Pons (tissue), 1 donor: ENCODE data around the gene RPS23.

Experiments used
- DNase-seq: peaks from one replicate; pipeline ENCODE4 v3.0.0-alpha.2; 2016; ENCODE audit warnings: low spot score

Gene RPS23

GRCh38 chr5:82244854-82245635 is 33.1 kb downstream of the RPS23 start:
- DNase-seq, result peak; percentile 54

GRCh38 chr5:82244151-82244550 is 34.0 kb downstream of the RPS23 start:
- no peak for DNase-seq

DNA sequence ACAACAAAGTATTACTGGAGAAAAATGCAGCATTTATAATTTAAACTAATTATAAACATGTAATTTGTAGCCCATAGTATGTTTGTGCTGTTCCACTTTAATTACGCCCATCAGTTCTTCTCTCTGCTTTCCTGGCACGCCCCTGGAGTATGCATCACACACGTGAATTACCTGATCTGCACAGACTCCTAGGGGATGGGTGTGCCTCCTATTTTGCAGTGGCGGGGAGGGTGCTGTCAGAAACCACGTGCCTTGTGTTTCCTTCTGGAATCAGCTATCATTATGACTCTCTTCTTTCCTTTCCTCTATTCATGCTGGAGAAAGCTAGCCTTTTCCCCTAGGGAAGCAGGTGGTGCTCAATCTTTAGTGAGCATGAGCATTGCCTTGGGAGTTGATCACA is 43.3 kb downstream of the RPS23 start:
- no peak for DNase-seq

GRCh38 chr5:82225525-82226172 is 52.5 kb downstream of the RPS23 start:
- DNase-seq, result peak; percentile 80
